Articular chondrocyte of knee joint (primary cell): ENCODE measurements around the gene IKZF4. TPM values are rescaled to one million over a fixed set of nuclear protein-coding genes. Genes with fewer than 3 reads are reported as not detected.

Experiments
- total RNA-seq: library from RNA; depleted of rRNA; stranded (reverse); fragments of >200 nt; gene quantifications from 2 replicates; pipeline ENCODE4 v1.2.3, GENCODE V29; 2012

IKZF4 gene
- total RNA-seq = 1.8 and 1.9 TPM in 2 replicates

DNA sequence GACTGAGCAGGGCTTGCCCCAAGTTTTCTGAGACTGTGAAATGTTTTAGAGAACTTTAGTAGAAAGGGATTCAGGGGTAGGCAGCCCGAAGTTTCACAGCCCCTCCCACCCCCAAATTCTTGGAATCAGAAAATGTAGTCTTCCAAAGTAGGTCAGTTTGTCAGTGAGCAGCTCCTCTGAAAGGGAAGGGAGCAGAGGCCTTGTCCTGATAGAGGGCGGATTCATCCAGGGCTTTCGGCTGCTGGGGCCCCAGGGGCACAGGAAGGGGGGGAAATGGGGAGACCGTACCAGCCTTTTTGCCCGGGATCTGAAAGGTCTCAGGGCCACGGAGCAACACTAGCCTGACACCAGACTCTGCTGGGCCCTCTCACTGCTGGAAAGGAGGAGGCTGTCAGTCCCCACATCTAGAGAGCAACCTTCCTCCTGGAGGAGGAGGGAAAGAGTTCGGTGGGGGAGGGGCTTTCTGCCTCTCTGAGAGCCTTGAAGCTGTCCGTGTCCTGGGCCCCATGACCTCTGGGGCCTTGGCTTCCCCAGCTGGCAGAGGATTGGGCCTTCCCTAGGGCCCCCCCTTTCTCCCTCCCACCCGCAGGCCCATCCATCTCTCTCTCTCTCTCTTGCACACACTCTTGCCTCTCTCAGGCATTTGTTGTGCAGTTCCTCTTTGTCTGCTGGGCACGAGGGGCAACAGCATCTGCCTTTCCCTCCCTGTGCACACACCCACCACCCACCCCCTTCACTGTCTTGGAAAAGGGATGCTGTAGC, at the start of gene IKZF4:
Gene IKZF4 (plus strand): TSS at position 621 of the 762 bp plus-strand sequence. CDS start 451 bp downstream, outside the sequence.

DNA sequence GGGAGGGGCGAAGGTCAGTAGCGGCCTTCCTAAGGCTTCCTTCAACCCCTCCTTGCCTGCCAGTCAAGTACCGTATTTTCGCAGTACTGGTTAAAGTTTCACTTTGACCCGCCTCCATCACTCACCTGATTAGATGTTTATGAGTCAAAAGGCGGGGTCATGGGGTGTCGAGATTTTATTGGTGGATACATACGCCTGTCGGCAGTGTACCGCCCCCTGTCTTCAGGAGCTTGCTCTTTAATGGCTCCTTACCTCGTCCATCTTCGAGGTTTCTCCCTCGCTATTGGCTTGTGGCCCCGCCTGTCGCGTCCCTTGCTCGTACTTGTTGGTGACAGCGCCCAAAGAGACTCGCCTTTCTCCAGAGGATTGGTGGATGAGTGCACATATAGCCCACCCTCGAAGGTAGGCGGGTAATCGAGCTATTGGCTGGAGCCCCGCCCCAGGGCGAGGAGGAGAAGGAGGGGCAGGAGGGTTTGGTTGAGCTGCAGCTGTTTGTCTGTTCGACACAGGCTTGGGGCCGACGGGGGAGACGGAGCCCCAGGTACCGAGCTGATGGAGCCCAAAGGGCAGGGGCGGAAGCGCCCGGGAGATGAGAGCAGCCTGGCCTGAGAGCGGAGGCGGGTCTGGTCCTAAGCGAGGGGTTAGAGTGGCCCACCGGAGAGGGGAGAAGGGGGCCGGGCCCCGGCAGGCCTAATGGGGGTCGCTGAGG, 47.1 kb upstream of the IKZF4 start, which contains the start of gene RAB5B:
Gene RAB5B (plus strand): TSS at position 480 of the 709 bp plus-strand sequence. CDS start 12,883 bp downstream, outside the sequence.

DNA sequence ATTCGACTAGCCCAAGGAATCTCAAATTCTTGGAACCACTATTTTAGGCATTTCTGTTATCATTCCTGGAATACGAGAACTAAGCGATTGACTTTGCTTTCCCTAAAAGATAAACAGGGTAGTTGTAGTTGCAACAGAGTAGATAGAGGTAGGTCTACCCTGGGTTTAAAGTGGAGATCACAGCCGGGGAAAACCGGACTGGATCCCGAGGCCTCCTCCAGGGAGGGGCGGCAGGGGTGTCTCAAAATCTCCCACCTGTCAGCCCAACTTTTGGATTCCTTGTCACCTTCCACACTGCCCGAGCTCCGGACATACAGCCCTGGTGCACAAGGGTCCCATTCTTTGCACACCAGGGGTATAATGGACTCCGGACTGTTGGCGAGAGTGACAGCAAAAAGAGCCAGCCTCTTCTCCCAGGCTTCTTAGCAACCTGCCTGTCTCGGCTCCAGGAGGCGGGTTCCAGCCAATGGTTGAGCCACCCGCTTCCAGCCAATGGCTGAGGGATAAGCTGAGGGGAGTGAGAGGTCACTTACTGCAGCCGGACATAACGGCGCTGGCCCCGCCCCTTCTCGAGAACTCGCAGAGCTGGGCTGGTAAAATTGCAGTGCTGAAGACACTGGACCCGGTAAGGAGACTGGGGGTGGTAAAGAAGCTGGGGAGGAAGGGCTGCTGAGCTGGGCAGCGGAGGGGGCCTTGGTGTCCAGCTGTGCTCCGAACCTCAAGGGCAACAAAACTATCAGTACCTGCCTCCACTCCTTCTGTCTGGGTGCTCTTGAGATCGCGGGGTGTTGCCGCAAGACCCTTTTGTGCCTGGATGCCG, 23.9 kb upstream of the IKZF4 start, which contains the start of gene SUOX:
Gene SUOX (plus strand): TSS at position 562 of the 820 bp plus-strand sequence. CDS start 4,946 bp downstream, outside the sequence.

GRCh38 chr12:56041552-56042429, 20.9 kb downstream of the IKZF4 start, which contains the start of gene RPS26:
Gene RPS26 (plus strand): TSS chr12:56041918. CDS start chr12:56042167, 249 bp downstream.

DNA sequence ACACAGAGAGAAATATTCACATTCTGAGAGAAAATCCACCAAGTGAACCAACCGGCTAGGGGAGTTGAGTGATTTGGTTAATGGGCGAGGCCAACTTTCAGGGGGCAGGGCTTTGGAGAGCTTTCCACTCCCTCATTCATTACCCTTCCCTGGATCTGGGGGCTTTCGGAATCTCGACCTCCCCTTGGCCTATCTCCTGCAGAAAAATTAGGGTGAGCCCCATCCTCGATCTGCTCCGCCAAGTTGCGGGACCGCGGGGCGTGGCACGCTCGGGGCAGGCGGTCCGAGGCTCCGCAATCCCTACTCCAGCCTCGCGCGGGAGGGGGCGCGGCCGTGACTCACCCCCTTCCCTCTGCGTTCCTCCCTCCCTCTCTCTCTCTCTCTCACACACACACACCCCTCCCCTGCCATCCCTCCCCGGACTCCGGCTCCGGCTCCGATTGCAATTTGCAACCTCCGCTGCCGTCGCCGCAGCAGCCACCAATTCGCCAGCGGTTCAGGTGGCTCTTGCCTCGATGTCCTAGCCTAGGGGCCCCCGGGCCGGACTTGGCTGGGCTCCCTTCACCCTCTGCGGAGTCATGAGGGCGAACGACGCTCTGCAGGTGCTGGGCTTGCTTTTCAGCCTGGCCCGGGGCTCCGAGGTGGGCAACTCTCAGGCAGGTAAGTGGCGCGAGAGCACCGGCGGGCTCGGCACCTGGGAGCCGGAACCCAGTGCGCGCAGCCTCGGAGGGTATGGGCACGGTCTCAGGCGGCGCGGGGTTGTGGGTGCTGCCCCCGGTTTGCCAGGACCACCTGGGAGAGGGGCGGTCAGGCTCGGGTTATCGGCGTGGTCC, 59.1 kb downstream of the IKZF4 start, which contains the start of gene ERBB3:
Gene ERBB3 (plus strand): TSS at position 443 of the 833 bp plus-strand sequence. CDS start 136 bp downstream, at position 579.

Other genes with a start within 250 kb of the IKZF4 start
- gene SARNP, start 203.3 kb upstream of the IKZF4 start, total RNA-seq = 64.0 and 86.7 TPM in 2 replicates
- gene ORMDL2, start 203.0 kb upstream of the IKZF4 start, total RNA-seq = 12.9 TPM in 2 replicates
- 43.8 and 50.7 TPM in 2 replicates for gene DNAJC14, start 191.5 kb upstream of the IKZF4 start, total RNA-seq
- gene MMP19, start 178.1 kb upstream of the IKZF4 start, total RNA-seq = 5.2 and 5.3 TPM in 2 replicates
- gene PYM1, start 93.1 kb upstream of the IKZF4 start, total RNA-seq = 27.6 and 33.6 TPM in 2 replicates
- gene DGKA, start 89.9 kb upstream of the IKZF4 start, total RNA-seq = 48.5 and 66.9 TPM in 2 replicates
- gene PMEL, start 55.0 kb upstream of the IKZF4 start, total RNA-seq = 0.32 and 0.39 TPM in 2 replicates
- gene CDK2, start 54.2 kb upstream of the IKZF4 start, total RNA-seq = 20.1 and 23.0 TPM in 2 replicates
- gene RAB5B, start 47.0 kb upstream of the IKZF4 start, total RNA-seq = 73.7 and 76.3 TPM in 2 replicates
- 11.6 and 13.9 TPM in 2 replicates for gene SUOX, start 23.8 kb upstream of the IKZF4 start, total RNA-seq
- gene RPS26, start 20.9 kb downstream of the IKZF4 start, total RNA-seq = 336 and 547 TPM in 2 replicates
- 0.65 and 0.91 TPM in 2 replicates for gene ERBB3, start 59.1 kb downstream of the IKZF4 start, total RNA-seq
- gene PA2G4, start 83.5 kb downstream of the IKZF4 start, total RNA-seq = 95.9 and 100 TPM in 2 replicates
- gene RPL41, start 95.6 kb downstream of the IKZF4 start, total RNA-seq = 1,970 and 2,516 TPM in 2 replicates
- 5.7 and 7.4 TPM in 2 replicates for gene ZC3H10, start 97.2 kb downstream of the IKZF4 start, total RNA-seq
- gene ESYT1, start 107.2 kb downstream of the IKZF4 start, total RNA-seq = 212 and 228 TPM in 2 replicates
- 59.9 and 62.3 TPM in 2 replicates for gene MYL6B, start 131.5 kb downstream of the IKZF4 start, total RNA-seq
- 1,601 and 1,692 TPM in 2 replicates for gene MYL6, start 137.3 kb downstream of the IKZF4 start, total RNA-seq
- gene SMARCC2, start 168.4 kb downstream of the IKZF4 start, total RNA-seq = 56.1 and 59.6 TPM in 2 replicates
- 74.9 and 77.1 TPM in 2 replicates for gene RNF41, start 200.9 kb downstream of the IKZF4 start, total RNA-seq
- gene NABP2, start 203.3 kb downstream of the IKZF4 start, total RNA-seq = 24.3 and 25.3 TPM in 2 replicates
- not detected in 2 replicates for gene SLC39A5, start 209.0 kb downstream of the IKZF4 start, total RNA-seq
- gene ANKRD52, start 237.3 kb downstream of the IKZF4 start, total RNA-seq = 18.7 and 18.8 TPM in 2 replicates
- 13.2 and 14.4 TPM in 2 replicates for gene COQ10A, start 245.9 kb downstream of the IKZF4 start, total RNA-seq